ENCODE data around the gene CHRNE.

CHRNE gene

GRCh38 chr17:4896332-4897197 is 6.3 kb downstream of the CHRNE start:
- peaks cover 37 to 77% of the 10 kb centered on the region in 2 donors for H3K36me3 ChIP-seq (replicated peaks in 1 of 2; ENCODE audit: control insufficient read depth in 2 of 2, insufficient read depth in 2 of 2, low read length in 2 of 2)
- no CpG with 5 or more reads among the region's 27 CpGs for WGBS, 2 donors (ENCODE audit: extremely low coverage in 2 of 2, insufficient read length in 2 of 2, insufficient replicate concordance in 1 of 2)

GRCh38 chr17:4895657-4896331 is 7.1 kb downstream of the CHRNE start:
- Histone ChIP-seq H3K79me1 (ENCODE audit: low read depth, low read length) (peaks cover 4% of the 10 kb centered on the region), H2BK120ac (ENCODE audit: low read depth, low read length) (no peak overlapping the region), H4K8ac (ENCODE audit: low read depth, low read length) (no peak overlapping the region), H2AFZ (ENCODE audit: low read length) (no peak overlapping the region), H2BK12ac (ENCODE audit: low read length) (no peak overlapping the region), H3K14ac (ENCODE audit: low read length) (no peak overlapping the region), H3K18ac (ENCODE audit: low read length) (no peak overlapping the region), H3K9me3 (replicated peaks in 1 of 2; ENCODE audit: control insufficient read depth in 2 of 2, insufficient read depth in 1 of 2, low read depth in 1 of 2, low read length in 2 of 2) (no peaks in the 10 kb centered on the region), H3K4me2 (ENCODE audit: insufficient read depth, low read length, poor library complexity, severe bottlenecking) (no peak overlapping the region), H4K91ac (ENCODE audit: low read depth, low read length, poor library complexity) (no peak overlapping the region), H3K27ac (replicated peaks; ENCODE audit: low read length) (no peak overlapping the region), H2BK5ac (ENCODE audit: low read length) (peak overlapping the region; percentile 48), H3K9ac (ENCODE audit: low read depth, low read length, poor library complexity) (no peak overlapping the region), H2AK5ac (ENCODE audit: low read depth, low read length) (no peak overlapping the region), H3K27me3 (ENCODE audit: control insufficient read depth in 3 of 3, insufficient read depth in 3 of 3, low read depth in 1 of 3, low read length in 3 of 3) (peaks cover 0 to 3% (median 0%) of the 10 kb centered on the region in 3 experiments), H2BK15ac (ENCODE audit: low read length) (no peak overlapping the region), H3K4ac (ENCODE audit: low read length) (no peak overlapping the region), H3K4me3 (ENCODE audit: low read length in 2 of 2) (no peak overlapping the region), H3K36me3 (replicated peaks in 1 of 2; ENCODE audit: control insufficient read depth in 2 of 2, insufficient read depth in 2 of 2, low read length in 2 of 2) (peaks cover 38 to 85% of the 10 kb centered on the region in 2 donors), H3K4me1 (ENCODE audit: control insufficient read depth in 2 of 2, insufficient read depth in 1 of 2, low read depth in 1 of 2, low read length in 2 of 2) (no peaks in the 10 kb centered on the region), H3K23ac (ENCODE audit: low read depth, low read length, poor library complexity) (peak overlapping the region; percentile 55)
- DNase-seq (ENCODE audit: low spot score) = no peak
- no CpG with 5 or more reads among the region's 27 CpGs for WGBS, 2 donors (ENCODE audit: extremely low coverage in 2 of 2, insufficient read length in 2 of 2, insufficient replicate concordance in 1 of 2)

More at GRCh38 chr17:4896332-4897197, 6.3 kb downstream of the CHRNE start:
- no peak overlapping the region for H3K4me3 ChIP-seq (ENCODE audit: low read length in 2 of 2)
- H2AFZ ChIP-seq (ENCODE audit: low read length) = no peak overlapping the region
- H3K14ac ChIP-seq (ENCODE audit: low read length) = no peak overlapping the region
- no peak overlapping the region for H3K4me2 ChIP-seq (ENCODE audit: insufficient read depth, low read length, poor library complexity, severe bottlenecking)
- no peak overlapping the region for H3K4ac ChIP-seq (ENCODE audit: low read length)
- DNase-seq (ENCODE audit: low spot score) = no peak
- H3K79me1 ChIP-seq (ENCODE audit: low read depth, low read length) = peaks cover 6% of the 10 kb centered on the region
- H3K23ac ChIP-seq (ENCODE audit: low read depth, low read length, poor library complexity) = peak overlapping the region; percentile 55
- H2BK15ac ChIP-seq (ENCODE audit: low read length) = no peak overlapping the region
- H3K9ac ChIP-seq (ENCODE audit: low read depth, low read length, poor library complexity) = peak overlapping the region; percentile 60
- H2BK12ac ChIP-seq (ENCODE audit: low read length) = peak overlapping the region; percentile 22
- no peaks in the 10 kb centered on the region for H3K4me1 ChIP-seq (ENCODE audit: control insufficient read depth in 2 of 2, insufficient read depth in 1 of 2, low read depth in 1 of 2, low read length in 2 of 2)
- no peak overlapping the region for H4K91ac ChIP-seq (ENCODE audit: low read depth, low read length, poor library complexity)
- H3K27me3 ChIP-seq (ENCODE audit: control insufficient read depth in 3 of 3, insufficient read depth in 3 of 3, low read depth in 1 of 3, low read length in 3 of 3) = peaks cover 0 to 3% (median 0%) of the 10 kb centered on the region in 3 experiments
- no peak overlapping the region for H3K18ac ChIP-seq (ENCODE audit: low read length)
- peak overlapping the region; percentile 82 for H4K8ac ChIP-seq (ENCODE audit: low read depth, low read length)
- H2BK5ac ChIP-seq (ENCODE audit: low read length) = no peak overlapping the region
- no peak overlapping the region for H2BK120ac ChIP-seq (ENCODE audit: low read depth, low read length)
- H2AK5ac ChIP-seq (ENCODE audit: low read depth, low read length) = no peak overlapping the region
- no peaks in the 10 kb centered on the region for H3K9me3 ChIP-seq (replicated peaks in 1 of 2; ENCODE audit: control insufficient read depth in 2 of 2, insufficient read depth in 1 of 2, low read depth in 1 of 2, low read length in 2 of 2)
- no peak overlapping the region for H3K27ac ChIP-seq (replicated peaks; ENCODE audit: low read length)

DNA sequence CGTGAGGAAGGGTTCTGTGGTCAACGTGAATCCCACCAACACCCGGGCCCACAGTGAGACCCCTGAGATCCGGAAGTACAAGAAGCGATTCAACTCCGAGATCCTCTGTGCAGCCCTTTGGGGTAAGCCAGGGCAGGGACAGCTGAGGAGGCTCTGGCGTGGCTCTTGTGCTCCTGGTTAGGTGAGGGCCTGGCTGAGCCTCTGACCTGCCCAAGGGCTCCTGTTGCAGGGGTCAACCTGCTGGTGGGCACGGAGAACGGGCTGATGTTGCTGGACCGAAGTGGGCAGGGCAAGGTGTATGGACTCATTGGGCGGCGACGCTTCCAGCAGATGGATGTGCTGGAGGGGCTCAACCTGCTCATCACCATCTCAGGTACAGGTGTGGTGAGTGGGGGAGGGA is 7.8 kb downstream of the CHRNE start:
- Histone ChIP-seq H3K4me2 (ENCODE audit: insufficient read depth, low read length, poor library complexity, severe bottlenecking) (no peak overlapping the region), H3K79me1 (ENCODE audit: low read depth, low read length) (peaks cover 4% of the 10 kb centered on the region), H3K27me3 (ENCODE audit: control insufficient read depth in 3 of 3, insufficient read depth in 3 of 3, low read depth in 1 of 3, low read length in 3 of 3) (no peaks in the 10 kb centered on the region), H3K18ac (ENCODE audit: low read length) (no peak overlapping the region), H3K4me3 (ENCODE audit: low read length in 2 of 2) (no peak overlapping the region), H3K9me3 (replicated peaks in 1 of 2; ENCODE audit: control insufficient read depth in 2 of 2, insufficient read depth in 1 of 2, low read depth in 1 of 2, low read length in 2 of 2) (no peaks in the 10 kb centered on the region), H3K14ac (ENCODE audit: low read length) (no peak overlapping the region), H2BK120ac (ENCODE audit: low read depth, low read length) (no peak overlapping the region), H2BK15ac (ENCODE audit: low read length) (no peak overlapping the region), H3K27ac (replicated peaks; ENCODE audit: low read length) (no peak overlapping the region), H2AFZ (ENCODE audit: low read length) (no peak overlapping the region), H3K4ac (ENCODE audit: low read length) (no peak overlapping the region), H3K4me1 (ENCODE audit: control insufficient read depth in 2 of 2, insufficient read depth in 1 of 2, low read depth in 1 of 2, low read length in 2 of 2) (no peaks in the 10 kb centered on the region), H3K36me3 (replicated peaks in 1 of 2; ENCODE audit: control insufficient read depth in 2 of 2, insufficient read depth in 2 of 2, low read length in 2 of 2) (peaks cover 45 to 87% of the 10 kb centered on the region in 2 donors), H2AK5ac (ENCODE audit: low read depth, low read length) (no peak overlapping the region), H2BK12ac (ENCODE audit: low read length) (no peak overlapping the region), H2BK5ac (ENCODE audit: low read length) (peak overlapping the region; percentile 48), H3K23ac (ENCODE audit: low read depth, low read length, poor library complexity) (no peak overlapping the region), H4K91ac (ENCODE audit: low read depth, low read length, poor library complexity) (no peak overlapping the region), H3K9ac (ENCODE audit: low read depth, low read length, poor library complexity) (no peak overlapping the region), H4K8ac (ENCODE audit: low read depth, low read length) (no peak overlapping the region)
- WGBS, 2 donors (ENCODE audit: extremely low coverage in 2 of 2, insufficient read length in 2 of 2, insufficient replicate concordance in 1 of 2) = no CpG with 5 or more reads among the region's 13 CpGs
- DNase-seq (ENCODE audit: low spot score) = no peak

Measured in neuronal stem cell (in vitro differentiated cells).